Choroid plexus epithelial cell (primary cell): ENCODE measurements around the gene ANKMY1.
"Not testable (repeated sequence)": the region's sequence is repeated elsewhere in the genome, so short reads cannot be mapped to it uniquely, and the experiment has no call there.

ENCODE experiments used
- DNase-seq: peaks from one replicate; pipeline ENCODE4 v3.0.0-alpha.2; 2010; ENCODE audit warnings: low read depth
- H3K4me3 ChIP-seq: 2 replicates; pipeline ENCODE4 v1.5.1; 2011; ENCODE audit warnings: low read depth, mild to moderate bottlenecking, control low read depth, low read length, moderate library complexity
- CTCF ChIP-seq: conservative IDR thresholded peaks from 2 replicates; pipeline ENCODE4 v1.5.1; 2011; ENCODE audit warnings: low read depth, mild to moderate bottlenecking, control low read depth, inconsistent platforms, low read length, moderate library complexity

Gene ANKMY1

DNA sequence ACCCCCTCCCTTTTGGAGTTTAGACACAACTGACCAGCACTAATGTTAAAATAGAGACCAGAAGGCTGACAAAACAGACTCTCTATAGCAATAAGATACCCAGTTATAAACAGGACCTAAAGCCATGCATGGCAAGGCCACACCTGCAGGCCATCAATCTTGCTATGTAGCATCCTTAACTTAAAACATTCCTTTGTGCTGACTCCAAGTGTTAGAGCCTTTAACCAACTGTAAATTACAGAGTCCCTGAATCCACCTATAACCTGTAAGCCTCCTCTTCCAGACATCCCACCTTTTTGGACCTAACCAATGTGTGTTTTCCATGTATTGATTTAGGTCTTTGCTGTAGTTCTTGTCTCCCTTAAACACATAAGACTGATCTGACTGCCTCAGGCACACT lies 17.9 kb downstream of the ANKMY1 start:
- DNase-seq, result no peak
- TF ChIP-seq CTCF, result no peak
- no peak overlapping the region for H3K4me3 ChIP-seq

GRCh38 chr2:240539101-240539500 lies 18.7 kb downstream of the ANKMY1 start:
- not testable (repeated sequence) for DNase-seq, H3K4me3 ChIP-seq

GRCh38 chr2:240538031-240538780 lies 19.6 kb downstream of the ANKMY1 start:
- DNase-seq, result no peak
- no peak overlapping the region for H3K4me3 ChIP-seq
- no peak for TF ChIP-seq CTCF

GRCh38 chr2:240532031-240532775 lies 25.6 kb downstream of the ANKMY1 start:
- H3K4me3 ChIP-seq, result no peak overlapping the region
- no peak for DNase-seq
- TF ChIP-seq CTCF, result no peak

DNA sequence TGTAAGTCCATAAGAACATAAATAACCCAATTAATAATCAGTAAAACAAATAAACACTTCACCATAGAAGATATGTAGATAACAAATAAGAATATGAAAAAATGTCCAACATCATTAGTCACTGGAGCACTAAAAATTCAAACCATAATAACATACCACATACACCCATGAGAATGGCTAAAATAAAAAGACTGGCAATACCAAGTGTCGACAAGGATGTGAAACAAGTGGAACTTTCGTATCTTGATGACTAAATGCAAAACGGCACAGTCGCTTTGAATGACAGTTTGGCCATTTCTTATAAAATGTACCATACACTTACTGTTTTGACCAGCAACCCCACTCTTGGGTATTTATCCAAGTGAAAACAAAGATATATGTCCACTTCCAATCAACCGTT lies 26.8 kb downstream of the ANKMY1 start:
- DNase-seq, result no peak
- no peak for TF ChIP-seq CTCF

GRCh38 chr2:240530181-240530580 lies 27.6 kb downstream of the ANKMY1 start:
- no peak for TF ChIP-seq CTCF
- no peak overlapping the region for H3K4me3 ChIP-seq
- no peak for DNase-seq

More for the DNA sequence above, 26.8 kb downstream of the ANKMY1 start:
- H3K4me3 ChIP-seq, result no peak overlapping the region

GRCh38 chr2:240529344-240529999 lies 28.3 kb downstream of the ANKMY1 start:
- DNase-seq, result no peak
- no peak overlapping the region for H3K4me3 ChIP-seq
- no peak for TF ChIP-seq CTCF
